ENCODE measurements around the gene ELMOD1.
A peak's percentile ranks its signal among the peaks of the same experiment; 100 is the strongest.
"Not testable (repeated sequence)": the region's sequence is repeated elsewhere in the genome, so short reads cannot be mapped to it uniquely, and the experiment has no call there.

ELMOD1 gene

DNA sequence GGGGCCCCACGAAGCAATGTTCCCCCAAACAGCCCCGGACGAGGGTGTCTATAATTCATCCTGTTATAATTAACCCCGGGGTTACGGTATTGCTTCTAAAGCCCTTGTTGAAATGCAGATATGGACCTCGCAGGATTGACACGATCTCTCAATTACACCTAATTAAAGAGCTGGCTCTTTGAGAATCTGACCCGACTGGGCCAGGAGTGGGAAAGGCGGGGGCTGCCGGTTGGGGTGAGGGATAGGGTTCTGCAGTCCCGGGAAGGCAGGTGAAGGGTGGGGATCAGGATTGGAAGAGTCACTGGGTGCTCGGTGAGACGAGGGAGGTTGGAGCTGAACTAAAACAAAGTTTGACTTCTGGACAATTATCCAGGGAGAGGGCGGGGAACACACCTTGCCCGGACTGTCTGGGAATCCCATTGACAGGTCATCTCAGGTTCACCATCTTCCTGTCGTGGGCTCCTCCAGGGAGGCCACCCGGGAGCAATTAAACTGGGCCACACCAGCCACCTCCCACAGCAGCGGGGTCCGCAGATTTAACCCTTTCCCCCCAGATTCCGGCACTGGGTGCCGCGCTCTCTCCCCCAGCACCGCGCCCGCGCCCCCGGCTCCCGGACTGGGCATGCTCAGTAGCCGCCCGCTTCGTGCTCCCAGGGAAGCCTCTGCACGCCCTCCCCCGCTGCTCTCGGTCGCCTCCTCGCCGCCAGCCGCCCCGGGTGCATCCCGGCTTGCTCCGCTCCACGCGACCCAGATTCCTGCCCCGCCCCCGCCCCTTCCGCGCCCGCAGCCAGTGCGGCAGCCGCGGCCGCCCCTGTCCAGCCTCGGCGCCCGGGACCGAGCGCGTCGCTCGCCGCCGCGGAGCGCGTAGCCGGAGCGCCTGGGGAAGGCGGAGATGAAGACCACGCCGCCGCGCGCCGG, at the start of gene ELMOD1:
Gene ELMOD1, plus strand, starts transcription at position 688 of the 918 bp plus-strand sequence. CDS start 27,043 bp downstream, outside the sequence.
- DNase-seq (ENCODE audit: low read depth) = peak; percentile 14

DNA sequence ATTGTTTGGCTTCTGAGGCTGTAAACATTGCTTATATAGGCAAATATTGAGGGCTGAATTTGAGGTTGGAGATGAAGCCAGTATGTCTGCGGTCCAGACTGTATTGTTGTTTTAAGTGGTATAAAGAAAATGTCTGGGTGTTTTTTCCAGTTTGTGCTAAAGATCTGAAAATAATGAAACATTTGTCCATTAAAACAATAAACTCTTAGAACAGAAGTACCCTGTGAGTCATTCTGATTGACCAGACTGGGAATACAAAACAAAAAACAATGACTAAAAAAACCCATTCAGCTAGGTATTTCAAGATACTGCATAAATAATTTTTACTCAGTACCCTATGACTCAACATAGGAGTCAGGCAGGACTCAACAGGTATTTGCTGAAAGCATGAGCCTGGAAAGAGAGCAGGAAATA, 45.8 kb upstream of the ELMOD1 start:
- no peak for DNase-seq (ENCODE audit: low read depth)

DNA sequence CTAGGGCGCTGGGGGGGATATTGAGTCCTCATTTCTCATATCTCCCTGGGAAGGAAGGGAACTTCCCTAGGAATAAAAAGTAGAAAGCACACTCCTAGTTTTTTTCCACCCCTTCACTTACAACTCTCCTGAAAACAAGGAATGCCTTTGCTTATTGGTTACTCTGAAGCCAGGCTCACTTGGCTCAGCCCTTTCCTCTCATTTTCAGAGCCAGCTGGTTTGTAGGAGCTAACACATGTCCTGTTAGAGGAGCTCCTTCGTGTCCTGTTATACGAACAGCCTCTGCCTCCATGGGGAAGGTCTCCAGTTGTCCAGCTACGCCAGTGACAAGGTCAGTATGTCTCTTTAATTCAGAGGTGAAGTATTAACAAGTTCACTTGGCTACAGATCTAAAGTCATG, 43.0 kb upstream of the ELMOD1 start:
- DNase-seq (ENCODE audit: low read depth) = no peak

DNA sequence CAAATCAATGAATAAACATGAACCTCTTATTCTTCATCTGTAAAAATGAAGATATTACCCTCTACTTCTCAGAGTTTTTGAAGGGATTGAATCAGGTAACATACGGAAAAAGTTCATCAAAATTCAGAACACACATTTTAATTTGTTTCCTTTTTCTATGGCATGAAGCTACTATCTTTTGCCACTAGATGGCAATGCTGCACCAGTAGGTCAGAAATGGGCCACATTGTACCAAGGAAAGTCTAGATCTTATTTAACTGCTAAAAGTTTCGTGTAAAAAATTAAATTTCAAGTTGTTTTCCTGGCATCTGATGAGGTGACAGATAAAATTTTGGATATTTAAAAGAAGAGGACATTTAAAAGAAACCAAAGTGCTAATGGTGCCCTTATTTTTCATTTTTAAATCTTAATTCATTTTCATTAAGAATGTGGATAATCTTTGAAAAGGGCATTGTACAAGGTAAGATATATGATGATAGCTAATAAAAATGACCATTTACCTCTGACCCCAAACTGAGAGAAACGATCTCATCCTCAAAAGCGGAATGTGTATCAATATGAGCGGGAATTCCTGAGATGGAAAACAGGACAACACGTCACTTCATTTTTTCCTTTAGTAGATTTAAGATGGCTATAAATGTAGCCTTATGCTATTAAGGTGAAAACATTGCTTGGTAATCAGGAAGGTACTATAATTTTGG, 41.5 kb upstream of the ELMOD1 start:
- DNase-seq (ENCODE audit: low read depth) = no peak

DNA sequence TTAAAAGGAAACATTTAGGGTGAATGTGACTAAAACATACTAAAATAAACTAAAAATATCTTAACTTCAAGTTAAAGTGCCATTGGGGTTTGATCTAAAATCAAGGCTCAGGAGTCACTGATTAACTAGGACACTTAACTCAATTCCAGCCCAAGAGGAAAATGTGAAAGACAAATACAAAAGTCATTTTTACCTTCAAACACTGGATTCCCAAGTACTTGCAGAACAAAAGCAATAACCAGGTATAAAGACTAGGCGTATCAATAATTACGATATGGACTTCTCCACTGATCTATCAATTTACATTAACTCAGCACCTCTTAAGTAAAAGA, 41.0 kb upstream of the ELMOD1 start:
- no peak for DNase-seq (ENCODE audit: low read depth)

DNA sequence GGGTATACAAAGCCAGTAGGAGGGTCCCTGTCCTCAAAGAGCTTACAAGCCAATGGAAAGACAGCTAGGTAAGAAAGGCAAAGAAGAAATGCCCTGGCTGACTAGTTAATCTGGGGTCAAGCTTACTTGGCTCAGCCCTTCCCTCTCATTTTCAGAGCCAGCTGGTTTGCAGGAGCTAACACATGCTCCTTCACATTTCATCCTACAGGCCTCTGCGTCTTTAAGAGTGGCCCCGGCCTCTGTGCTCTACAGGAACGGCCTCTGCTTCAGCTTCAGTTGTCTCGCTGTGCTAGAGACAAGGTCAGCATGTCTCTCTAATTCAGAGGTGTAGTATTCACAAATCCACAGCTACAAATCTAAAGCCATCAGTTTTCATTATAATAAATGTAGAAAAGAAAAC, 40.6 kb upstream of the ELMOD1 start:
- DNase-seq (ENCODE audit: low read depth) = no peak

DNA sequence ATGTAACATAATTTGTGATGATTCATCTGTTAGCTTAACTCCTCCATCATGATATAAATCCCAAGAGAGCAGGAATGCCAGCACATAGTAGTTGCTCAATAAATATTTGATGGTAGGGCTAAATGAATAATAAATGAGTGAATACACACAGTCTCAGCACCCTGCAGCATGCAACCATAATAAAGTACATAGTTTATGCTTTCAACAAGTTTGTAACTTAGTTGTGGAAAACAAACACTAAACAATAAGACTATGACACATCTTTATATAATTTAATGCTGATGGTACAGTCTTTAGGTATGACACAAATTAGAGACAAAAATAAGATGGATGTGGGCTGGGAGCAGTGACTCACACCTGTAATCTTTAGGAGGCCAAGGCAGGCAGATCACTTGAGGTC, 29.3 kb upstream of the ELMOD1 start:
- DNase-seq (ENCODE audit: low read depth) = no peak

DNA sequence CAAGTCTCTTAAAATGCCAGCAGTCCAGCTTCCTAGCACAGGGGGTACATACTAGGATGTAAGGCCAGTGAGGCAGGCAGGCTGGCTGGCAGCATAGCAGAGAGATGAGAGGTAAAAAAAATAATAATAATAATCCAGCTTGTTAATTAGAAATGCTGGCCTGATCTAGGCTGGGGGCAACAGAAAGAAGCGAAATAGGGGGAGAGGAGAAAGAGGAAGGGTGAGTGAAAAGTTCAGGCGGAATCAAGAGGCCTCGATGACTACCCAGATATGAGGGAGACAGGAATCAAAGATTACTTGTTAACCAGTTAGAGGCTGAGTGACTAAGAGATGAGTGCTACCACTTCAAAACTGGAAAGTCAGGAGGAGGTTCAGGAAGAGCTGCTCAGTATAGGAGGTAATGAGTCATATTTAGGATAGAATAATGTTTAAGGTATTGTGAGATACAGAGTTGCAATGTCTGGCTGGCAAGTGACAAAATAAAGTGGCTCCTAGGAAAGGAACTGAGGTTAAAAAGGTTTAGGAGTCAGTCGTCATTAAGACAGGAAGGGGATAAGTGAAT, 28.2 kb upstream of the ELMOD1 start:
- no peak for DNase-seq (ENCODE audit: low read depth)

DNA sequence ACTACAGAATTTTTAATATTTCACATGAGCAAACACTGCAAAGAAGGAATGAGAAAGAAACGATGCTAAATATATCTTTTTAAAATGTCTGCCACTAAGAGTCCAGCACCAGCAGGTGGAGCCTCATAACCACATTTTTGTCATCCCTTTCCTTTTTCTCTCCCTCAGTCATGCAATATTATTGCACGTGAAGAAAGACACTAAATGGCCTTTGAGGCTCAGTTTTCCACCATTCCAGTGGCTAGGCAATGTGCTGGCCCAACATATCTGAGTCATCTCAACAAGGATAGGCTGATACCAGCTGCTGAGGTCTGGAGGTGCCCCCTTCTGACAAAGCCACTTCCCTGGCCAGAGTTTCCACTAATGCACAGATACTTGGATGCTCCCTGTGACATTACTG, 27.2 kb upstream of the ELMOD1 start:
- DNase-seq (ENCODE audit: low read depth) = no peak

DNA sequence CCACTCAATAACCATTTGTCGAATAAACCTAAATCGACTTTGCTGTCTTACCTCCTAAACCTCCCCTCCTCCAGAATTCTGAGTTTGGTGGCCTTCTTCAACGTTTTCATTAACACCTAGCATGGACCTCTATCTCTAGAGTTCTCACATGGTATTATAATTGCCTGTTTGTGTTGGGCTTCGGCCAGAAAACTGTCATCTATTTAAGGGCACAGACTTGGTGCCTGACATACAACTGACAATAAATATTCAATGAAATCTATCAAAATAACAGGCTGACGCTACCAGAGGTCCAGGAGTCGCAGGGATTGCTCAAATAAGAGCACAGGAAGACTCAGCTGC, 26.1 kb upstream of the ELMOD1 start:
- no peak for DNase-seq (ENCODE audit: low read depth)

DNA sequence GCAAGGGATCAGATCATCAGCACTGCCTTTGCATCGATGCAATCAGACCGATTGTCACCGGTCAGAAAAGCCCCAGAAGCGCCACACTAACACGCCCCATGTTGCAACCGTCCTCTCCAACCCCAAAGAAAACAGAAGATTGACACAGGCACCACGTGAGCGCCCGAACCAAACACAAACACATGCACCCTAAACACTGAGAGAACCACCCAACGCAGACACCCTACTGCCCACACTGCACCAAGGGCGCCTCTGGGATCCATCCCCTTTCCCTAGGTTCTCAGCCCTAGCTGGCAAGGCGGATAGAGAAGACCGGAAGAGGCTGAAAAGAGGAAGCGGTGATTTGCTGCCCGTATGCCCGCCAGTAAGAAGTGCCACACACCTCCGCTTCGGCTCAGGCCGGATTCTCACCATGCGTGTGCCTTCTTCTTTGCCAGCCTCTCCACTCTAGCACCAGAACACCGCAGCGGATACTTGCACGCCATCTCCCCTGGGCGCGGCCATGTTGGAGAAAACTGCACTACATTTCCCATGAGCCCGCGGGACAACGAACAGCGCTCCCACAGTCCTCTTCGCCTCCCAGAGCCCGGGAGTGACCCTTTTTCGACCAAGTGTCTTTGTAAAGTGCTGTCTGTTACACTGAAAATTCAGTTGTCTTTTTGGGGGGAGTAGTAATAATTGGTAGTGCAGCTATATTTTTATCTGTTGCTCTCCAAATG, 25.6 kb upstream of the ELMOD1 start, which contains the start of gene ALKBH8:
Gene ALKBH8, minus strand, starts transcription at position 517 of the 719 bp plus-strand sequence. CDS start 4,842 bp downstream, outside the sequence.
- DNase-seq (ENCODE audit: low read depth) = peak; percentile 63

DNA sequence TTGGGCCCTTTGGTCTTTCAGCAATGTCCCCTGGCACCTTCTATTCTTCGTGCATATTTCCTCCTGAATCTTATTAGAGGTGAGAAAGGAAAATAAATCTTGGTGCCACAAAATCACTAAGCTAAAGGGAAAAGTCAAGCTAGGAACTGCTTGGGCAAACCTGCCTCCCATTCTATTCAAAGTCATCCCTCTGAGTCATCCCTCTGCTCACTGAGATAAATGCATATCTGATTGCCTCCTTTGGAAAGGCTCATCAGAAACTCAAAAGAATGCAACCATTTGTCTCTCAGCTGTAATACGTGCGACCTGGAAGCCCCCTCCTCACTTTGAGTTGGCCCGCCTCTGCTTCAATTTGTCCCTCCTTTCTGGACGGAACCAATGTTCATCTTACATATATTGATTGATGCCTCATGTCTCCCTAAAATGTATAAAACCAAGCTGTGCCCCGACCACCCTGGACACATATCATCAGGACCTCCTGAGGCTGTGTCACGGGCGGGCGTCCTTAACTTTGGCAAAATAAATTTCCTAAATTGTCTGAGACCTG, 24.9 kb upstream of the ELMOD1 start:
- not testable (repeated sequence) for DNase-seq (ENCODE audit: low read depth)

DNA sequence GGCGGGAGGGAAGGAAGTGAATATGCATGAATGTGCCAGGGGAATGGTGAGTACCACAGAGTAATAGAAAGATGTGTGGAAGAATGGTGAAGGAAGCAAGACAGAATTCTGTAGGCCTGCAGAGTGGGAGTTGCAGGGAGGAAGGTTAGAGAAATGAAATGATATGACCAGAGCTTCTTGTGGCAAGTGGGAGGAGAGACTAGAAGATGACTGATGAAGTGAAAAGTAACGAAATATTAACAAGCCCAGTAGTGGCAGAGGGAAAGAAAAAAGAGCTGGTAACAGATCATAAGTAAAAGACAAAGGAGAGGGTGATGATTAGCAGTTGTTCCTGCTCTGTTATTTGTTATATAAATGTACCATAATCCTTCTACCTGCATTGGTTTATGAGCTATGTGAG, 24.4 kb upstream of the ELMOD1 start:
- no peak for DNase-seq (ENCODE audit: low read depth)

DNA sequence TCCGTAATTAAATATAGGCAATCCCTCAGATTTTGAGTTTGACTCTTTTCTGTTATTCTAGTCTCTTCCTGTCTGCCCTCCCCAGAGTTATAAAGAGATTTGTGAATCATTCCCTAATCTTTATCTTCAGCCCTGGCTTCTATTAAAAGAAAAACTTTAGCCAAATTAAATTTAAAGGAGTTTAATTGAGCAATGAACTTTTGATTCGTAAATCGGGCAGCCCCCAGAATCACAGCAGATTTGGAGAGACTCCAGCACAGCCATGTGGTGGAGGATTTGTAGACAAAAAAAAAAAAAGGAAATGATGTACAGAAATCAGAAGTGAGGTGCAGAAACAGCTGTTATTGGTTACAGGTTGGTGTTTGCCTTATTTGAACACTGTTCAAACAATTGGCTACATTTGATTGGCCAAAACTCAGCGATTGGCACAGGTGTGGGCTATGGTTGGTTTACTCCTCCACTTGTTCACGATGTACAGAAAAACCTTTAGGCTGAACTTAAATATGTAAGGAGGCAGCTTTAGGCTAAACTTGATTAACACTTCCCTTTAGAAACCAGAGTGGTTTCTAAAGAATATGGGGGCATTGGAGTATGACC, 23.1 kb upstream of the ELMOD1 start:
- DNase-seq (ENCODE audit: low read depth) = no peak

DNA sequence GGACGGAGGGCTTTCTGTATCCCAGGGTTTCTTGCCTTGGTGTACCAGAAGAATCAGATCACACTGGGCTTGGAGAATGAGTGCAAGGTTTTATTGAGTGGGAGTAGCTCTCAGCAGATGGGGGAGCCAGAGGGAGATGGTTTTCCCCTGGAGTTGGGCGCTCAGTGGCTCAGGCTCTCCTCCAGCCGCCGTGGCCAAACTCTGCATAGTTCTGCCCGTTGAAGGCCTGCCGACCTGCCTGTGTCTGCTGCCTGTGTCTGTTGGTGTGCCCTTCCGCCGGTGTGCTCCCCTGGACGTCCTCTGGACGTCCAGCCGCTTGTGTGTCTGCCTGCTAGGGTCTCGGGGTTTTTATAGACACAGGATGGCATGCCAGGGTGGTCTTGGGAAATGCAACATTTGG, 20.9 kb upstream of the ELMOD1 start:
- no peak for DNase-seq (ENCODE audit: low read depth)

DNA sequence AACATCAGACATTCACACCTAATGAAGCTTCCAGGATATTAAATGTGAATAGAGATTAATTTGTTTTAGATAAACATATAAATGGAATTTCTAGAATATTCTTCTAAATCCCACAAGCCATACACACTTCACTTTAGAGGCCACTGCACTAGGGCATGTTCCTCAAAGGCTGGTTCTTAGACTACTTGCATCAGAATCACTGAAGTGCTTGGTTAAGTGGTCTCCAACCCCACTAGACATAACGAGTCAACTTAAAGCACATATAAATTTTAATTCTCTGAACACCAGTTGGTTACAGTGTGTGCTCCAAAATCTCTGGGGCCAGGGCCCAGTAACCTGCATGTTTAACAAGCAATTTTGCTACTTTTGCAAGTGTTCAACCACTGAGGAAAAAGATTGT, 17.5 kb upstream of the ELMOD1 start:
- DNase-seq (ENCODE audit: low read depth) = no peak

DNA sequence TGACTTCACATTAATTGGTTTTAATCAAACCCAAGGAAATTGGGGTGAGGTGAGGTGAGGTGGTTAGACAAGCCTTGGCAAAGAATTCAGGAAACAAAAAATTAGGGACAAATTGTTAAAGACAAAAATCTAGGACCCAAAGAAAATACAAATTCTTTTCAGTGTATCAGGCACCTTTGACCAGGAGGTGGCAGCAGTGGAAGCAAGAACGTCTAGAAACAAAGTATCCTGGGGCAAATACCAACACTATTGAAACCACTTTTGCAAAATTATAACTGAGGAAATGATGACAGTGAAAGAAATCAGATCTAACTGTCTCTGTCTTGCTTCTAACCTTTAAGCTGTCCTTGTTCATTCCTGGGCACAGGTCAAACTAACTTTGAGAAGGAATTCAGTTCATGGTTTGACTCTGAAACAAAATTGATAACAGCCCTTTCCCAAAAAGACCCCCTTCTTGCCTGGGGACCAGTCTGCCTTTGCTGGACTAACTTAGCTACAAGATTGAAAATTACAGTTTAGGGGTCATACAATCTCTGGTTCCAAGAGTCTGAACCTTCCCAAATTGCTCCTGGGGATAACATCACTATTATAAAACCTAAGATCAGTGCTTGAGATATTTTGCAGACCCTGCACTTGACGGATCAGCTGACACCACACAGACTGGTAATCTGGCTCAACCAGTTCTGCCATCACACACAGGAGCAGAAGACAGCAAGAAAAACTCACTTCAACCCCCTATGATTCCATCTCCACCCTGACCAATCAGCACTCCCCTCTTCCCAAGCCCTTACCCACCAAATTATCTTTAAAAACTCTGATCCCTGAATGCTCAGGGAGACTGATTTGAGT, 14.2 kb upstream of the ELMOD1 start:
- DNase-seq (ENCODE audit: low read depth) = peak; percentile 44

DNA sequence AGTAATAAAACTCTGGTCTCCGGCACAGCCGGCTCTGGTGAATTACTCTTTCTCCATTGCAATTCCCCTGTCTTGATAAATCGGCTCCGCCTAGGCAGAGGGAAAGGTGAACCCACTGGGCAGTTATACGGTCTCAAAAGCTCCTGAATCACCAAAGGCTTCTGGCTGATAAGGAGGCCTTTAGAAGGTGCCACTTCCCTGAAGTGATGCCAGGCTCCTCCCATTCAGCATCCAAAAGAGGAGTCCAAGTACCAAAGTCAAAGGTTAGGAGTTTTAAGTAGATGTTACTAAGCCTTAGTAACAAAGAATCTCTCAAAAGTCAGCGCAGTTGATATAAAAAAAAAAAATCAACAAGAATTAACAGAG, 13.6 kb upstream of the ELMOD1 start:
- no peak for DNase-seq (ENCODE audit: low read depth)

DNA sequence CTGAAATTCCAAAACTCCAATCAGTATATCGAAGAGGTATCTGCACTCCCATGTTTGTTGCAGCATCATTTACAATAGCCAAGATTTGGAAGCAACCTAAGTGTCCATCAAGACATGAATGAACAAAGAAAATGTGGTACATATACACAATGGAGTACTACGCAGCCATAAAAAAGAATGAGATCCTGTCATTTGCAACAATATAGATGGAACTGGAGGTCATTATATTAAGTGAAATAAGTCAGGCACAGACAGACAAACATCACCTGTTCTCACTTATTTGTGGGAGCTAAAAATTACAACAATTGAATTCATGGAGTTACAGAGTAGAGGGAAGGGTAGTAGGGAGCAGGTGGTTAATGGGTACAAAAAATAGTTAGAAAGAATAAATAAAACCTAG, 11.8 kb upstream of the ELMOD1 start:
- not testable (repeated sequence) for DNase-seq (ENCODE audit: low read depth)

DNA sequence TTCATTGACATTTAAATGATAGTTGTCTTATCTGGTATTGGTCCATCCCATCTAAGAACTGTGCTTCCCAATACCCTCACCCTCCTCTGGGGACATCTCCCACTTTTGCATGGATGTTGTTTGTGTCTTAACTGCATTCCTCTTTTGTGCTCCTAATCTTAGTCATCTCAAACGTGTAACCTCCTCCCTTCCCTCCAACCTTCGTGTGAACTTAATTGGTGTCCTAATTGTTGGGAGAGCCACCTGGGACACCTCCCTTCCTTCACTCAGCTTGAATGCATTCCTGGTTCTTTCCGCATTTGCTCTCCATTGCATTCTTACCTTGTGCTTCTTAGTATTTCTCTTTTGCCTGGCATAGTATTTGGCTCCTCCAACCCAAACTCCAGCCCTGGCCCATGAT, 9.8 kb upstream of the ELMOD1 start:
- DNase-seq (ENCODE audit: low read depth) = no peak

DNA sequence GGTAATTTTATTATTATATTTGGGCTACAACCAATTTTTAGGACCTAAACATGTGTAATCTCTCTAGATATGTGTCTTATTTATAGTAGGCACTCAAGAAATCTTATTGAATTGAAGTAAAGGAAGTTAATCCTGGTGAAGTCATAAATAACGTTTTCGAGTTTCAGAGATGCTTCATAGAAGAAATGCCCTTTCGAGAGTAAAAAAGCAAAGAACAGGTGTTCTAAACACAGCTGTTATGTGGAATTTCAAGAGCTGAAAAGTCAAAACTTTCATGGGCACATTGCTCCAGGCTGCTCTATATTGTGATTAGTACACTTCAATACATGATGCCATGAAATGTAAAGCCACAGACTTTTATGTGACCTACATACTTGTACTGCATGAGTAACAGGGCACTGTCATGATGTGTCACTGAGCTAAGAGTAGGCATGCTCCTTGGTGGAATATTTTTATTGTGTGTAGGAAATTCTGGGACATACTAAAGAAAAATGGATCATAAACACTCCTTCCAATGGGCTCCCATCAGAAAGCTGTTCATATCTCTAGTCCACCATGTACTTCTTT, 7.2 kb upstream of the ELMOD1 start:
- no peak for DNase-seq (ENCODE audit: low read depth)

All from stimulated activated CD8-positive, alpha-beta memory T cell treated with anti-CD3 and anti-CD28 coated beads, Interleukin-4, amount 100 ng/mL, for 24 hours (primary cell).